ENCODE measurements around the gene SSX5. TPM values are rescaled to one million over a fixed set of nuclear protein-coding genes. Genes with fewer than 3 reads are reported as not detected.

Gene SSX5, protein sequence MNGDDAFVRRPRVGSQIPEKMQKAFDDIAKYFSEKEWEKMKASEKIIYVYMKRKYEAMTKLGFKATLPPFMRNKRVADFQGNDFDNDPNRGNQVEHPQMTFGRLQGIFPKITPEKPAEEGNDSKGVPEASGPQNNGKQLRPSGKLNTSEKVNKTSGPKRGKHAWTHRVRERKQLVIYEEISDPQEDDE
- total RNA-seq: not detected in 2 replicates

GRCh38 chrX:48196745-48197201 lies at the start of gene SSX5:
TSS of gene SSX5 (minus strand) at chrX:48196795. CDS start at chrX:48195358, 1,437 bp downstream.

Other genes starting within 250 kb of the SSX5 start
- gene ZNF182, start 192.8 kb downstream of the SSX5 start, total RNA-seq: 3.3 and 4.4 TPM in 2 replicates
- not detected in 2 replicates for gene SPACA5, start 189.8 kb downstream of the SSX5 start, total RNA-seq
- 1.00 and 1.5 TPM in 2 replicates for gene ZNF630, start 125.2 kb downstream of the SSX5 start, total RNA-seq
- not detected in 2 replicates for gene SPACA5B, start 66.2 kb downstream of the SSX5 start, total RNA-seq
- gene SSX1, start 58.6 kb upstream of the SSX5 start, total RNA-seq: not detected in 2 replicates
- not detected in 2 replicates for gene SSX3, start 159.9 kb upstream of the SSX5 start, total RNA-seq
- not detected in 2 replicates for gene SSX4, start 186.7 kb upstream of the SSX5 start, total RNA-seq
- not detected in 2 replicates for gene SSX4B, start 215.2 kb upstream of the SSX5 start, total RNA-seq